Erythroblast (primary cell): ENCODE results near the gene SRF.

Experiments
- GATA1 ChIP-seq: IDR thresholded peaks from 2 replicates; pipeline ENCODE4 v1.6.1; 2011; ENCODE audit warnings: low read depth, mild to moderate bottlenecking, control low read depth, low read length, moderate library complexity
- POLR2A ChIP-seq: IDR thresholded peaks from 2 replicates; pipeline ENCODE4 v1.6.1; 2011; ENCODE audit warnings: mild to moderate bottlenecking, low read length

GRCh38 chr6:43125119-43125518 lies 46.0 kb upstream of the SRF start:
- TF ChIP-seq POLR2A = no peak
- TF ChIP-seq GATA1 = no peak
